A549 (cell line): ENCODE measurements around the gene IL3. TPM values are rescaled to one million over a fixed set of nuclear protein-coding genes. Genes with fewer than 3 reads are reported as not detected.

ENCODE experiments used
- ATAC-seq, 2 experiments: fragments of 200-7000 bp in 1 of 2; fragments of >200 bp in 1 of 2; cut with Nextera tagmentation in 1 of 2; cut with Tn5 transposase in 1 of 2; 3 replicates each; pipeline versions ENCODE4 v1.8.0 to v1.9.1; 2018 to 2020; ENCODE audit warnings: mild to moderate bottlenecking in 1 of 2, moderate library complexity in 1 of 2
- CTCF ChIA-PET: fragments of 300-600 bp; sonication (Branson Sonifier 250); formaldehyde crosslinking; extraction: SDS; loops from one replicate; lab custom pipeline; 2021; ENCODE audit warnings: antibody characterized with exemption, inconsistent platforms; lab: Yijun Ruan, JAX
- POLR2A ChIA-PET: fragments of 350-600 bp; formaldehyde crosslinking; extraction: SDS; loops from one replicate; lab custom pipeline; 2021; ENCODE audit warnings: antibody characterized with exemption, inconsistent platforms; lab: Yijun Ruan, JAX
- DNase-seq, 2 experiments: peaks; one replicate each; pipeline versions ENCODE4 v3.0.0 to v3.0.0-alpha.2; 2011 to 2016; ENCODE audit warnings: low read depth in 1 of 2, low spot score in 1 of 2
- FAIRE-seq: peaks from 2 replicates; lab custom pipeline; 2011; peaks lifted over from hg19 to GRCh38; lab: Jason Lieb, UNC
- H3K27ac ChIP-seq, 2 experiments: fragments of >200 bp; sonication (Bioruptor Twin); formaldehyde crosslinking; 3 replicates each; pipeline ENCODE4 v1.5.1; 2016 to 2017
- H3K4me1 ChIP-seq: fragments of >200 bp; sonication (Bioruptor Twin); formaldehyde crosslinking; 3 replicates; pipeline ENCODE4 v1.6.1; 2016
- H3K4me2 ChIP-seq: fragments of >200 bp; sonication (Bioruptor Twin); formaldehyde crosslinking; 3 replicates; pipeline ENCODE4 v1.6.1; 2016
- H3K4me3 ChIP-seq: fragments of >200 bp; sonication (Bioruptor Twin); formaldehyde crosslinking; 3 replicates; pipeline ENCODE4 v1.5.1; 2016
- H3K9me3 ChIP-seq: fragments of >200 bp; sonication (Bioruptor Twin); formaldehyde crosslinking; 3 replicates; pipeline ENCODE4 v1.6.1; 2016
- FOSL2 ChIP-seq, 2 experiments: fragments of 450-650 bp in 1 of 2; fragments of >200 bp in 1 of 2; sonication (Bioruptor Twin) in 1 of 2; formaldehyde crosslinking; IDR thresholded peaks; 2 replicates each; pipeline versions ENCODE4 v1.5.0 to v1.6.1; 2016 to 2020; ENCODE audit warnings: mild to moderate bottlenecking in 1 of 2, moderate library complexity in 1 of 2
- GATA3 ChIP-seq: IDR thresholded peaks from 2 replicates; pipeline ENCODE4 v1.6.1; 2012; ENCODE audit warnings: borderline replicate concordance
- HES2 ChIP-seq: fragments of >200 bp; sonication (Bioruptor Twin); formaldehyde crosslinking; IDR thresholded peaks from 2 replicates; pipeline ENCODE4 v1.6.1; 2016
- HOXA7 ChIP-seq: fragments of 250-450 bp; sonication (Bioruptor Pico); IDR thresholded peaks from 2 replicates; pipeline ENCODE4 v1.5.0; 2020; ENCODE audit warnings: mild to moderate bottlenecking, moderate library complexity
- KDM5A ChIP-seq: fragments of 200-600 bp; sonication (generic); IDR thresholded peaks from 2 replicates; pipeline ENCODE4 v1.6.1; 2016; ENCODE audit warnings: antibody characterized with exemption, mild to moderate bottlenecking
- MYC ChIP-seq: IDR thresholded peaks from 2 replicates; pipeline ENCODE4 v1.6.1; 2012; ENCODE audit warnings: mild to moderate bottlenecking, inconsistent platforms, low read length, improper control_type of control experiment, borderline replicate concordance
- NPAS2 ChIP-seq: fragments of 250-450 bp; sonication (Bioruptor Pico); IDR thresholded peaks from 2 replicates; pipeline ENCODE4 v1.8.0; 2022; ENCODE audit warnings: mild to moderate bottlenecking, moderate library complexity, borderline replicate concordance
- NR3C1 ChIP-seq: fragments of >200 bp; sonication (Bioruptor Twin); formaldehyde crosslinking; IDR thresholded peaks from 3 replicates; pipeline ENCODE4 v1.6.1; 2017
- PHF8 ChIP-seq: fragments of 200-600 bp; sonication (generic); IDR thresholded peaks from 2 replicates; pipeline ENCODE4 v1.6.1; 2016; ENCODE audit warnings: low read depth, mild to moderate bottlenecking, antibody characterized with exemption, moderate library complexity, borderline replicate concordance
- POLR2A ChIP-seq: IDR thresholded peaks from 2 replicates; pipeline ENCODE4 v1.6.1; 2012; ENCODE audit warnings: mild to moderate bottlenecking, low read length
- POLR2AphosphoS2 ChIP-seq: conservative IDR thresholded peaks from 2 replicates; pipeline ENCODE4 v1.6.1; 2012; ENCODE audit warnings: low read length, improper control_type of control experiment, inconsistent platforms
- RARB ChIP-seq: fragments of 250-450 bp; sonication (Bioruptor Pico); IDR thresholded peaks from 2 replicates; pipeline ENCODE4 v1.8.0; 2021; ENCODE audit warnings: mild to moderate bottlenecking, moderate library complexity
- RFX5 ChIP-seq: fragments of 450-650 bp; IDR thresholded peaks from 2 replicates; pipeline ENCODE4 v1.7.1; 2014; ENCODE audit warnings: antibody characterized with exemption, mild to moderate bottlenecking, moderate library complexity
- SREBF2 ChIP-seq: fragments of 450-650 bp; IDR thresholded peaks from 2 replicates; pipeline ENCODE4 v1.6.1; 2014; ENCODE audit warnings: mild to moderate bottlenecking, moderate library complexity
- TFCP2L1 ChIP-seq: fragments of 250-450 bp; sonication (Bioruptor Pico); IDR thresholded peaks from 2 replicates; pipeline ENCODE4 v1.5.0; 2021; ENCODE audit warnings: mild to moderate bottlenecking
- USF2 ChIP-seq: fragments of 450-650 bp; IDR thresholded peaks from 2 replicates; pipeline ENCODE4 v1.6.1; 2014; ENCODE audit warnings: antibody characterized with exemption
- WGBS: methylation state at CpG from one replicate; pipeline ENCODE4 v1.1.6; 2017; ENCODE audit errors: missing lambda C conversion rate; 5-methylcytosine and 5-hydroxymethylcytosine counted together
- polyA plus RNA-seq, 4 experiments: library from polyadenylated mRNA; depleted of rRNA in 3 of 4; stranded (reverse); fragments of >200 nt; fragmentation: RNase III in 1 of 4; extraction: RNeasy Plus Mini Kit Qiagen cat#74134 plus additional on column Dnase treatment in 1 of 4; gene quantifications; 2 replicates in 3 of 4; 3 replicates in 1 of 4; pipeline ENCODE4 v1.2.3, GENCODE V29; 2011 to 2017
- TF ChIP-seq, protein P1 (sequence below): fragments of >200 bp; sonication (Bioruptor Twin); formaldehyde crosslinking; IDR thresholded peaks from 3 replicates; pipeline ENCODE4 v1.5.1; 2016
- TF ChIP-seq, protein P2 (sequence below): fragments of >200 bp; sonication (Bioruptor Twin); formaldehyde crosslinking; IDR thresholded peaks from 3 replicates; pipeline ENCODE4 v1.6.1; 2016
- TF ChIP-seq, protein P3 (sequence below): fragments of 200-600 bp; sonication (generic); IDR thresholded peaks from 2 replicates; pipeline ENCODE4 v1.6.1; 2016; ENCODE audit warnings: antibody characterized with exemption, mild to moderate bottlenecking, moderate library complexity
- TF ChIP-seq, protein P4 (sequence below): IDR thresholded peaks from 2 replicates; pipeline ENCODE4 v1.6.1; 2012

The IL3 gene
- polyA plus RNA-seq, 2 of the 4 experiments (the other 2 are of a cell fraction): not detected

DNA sequence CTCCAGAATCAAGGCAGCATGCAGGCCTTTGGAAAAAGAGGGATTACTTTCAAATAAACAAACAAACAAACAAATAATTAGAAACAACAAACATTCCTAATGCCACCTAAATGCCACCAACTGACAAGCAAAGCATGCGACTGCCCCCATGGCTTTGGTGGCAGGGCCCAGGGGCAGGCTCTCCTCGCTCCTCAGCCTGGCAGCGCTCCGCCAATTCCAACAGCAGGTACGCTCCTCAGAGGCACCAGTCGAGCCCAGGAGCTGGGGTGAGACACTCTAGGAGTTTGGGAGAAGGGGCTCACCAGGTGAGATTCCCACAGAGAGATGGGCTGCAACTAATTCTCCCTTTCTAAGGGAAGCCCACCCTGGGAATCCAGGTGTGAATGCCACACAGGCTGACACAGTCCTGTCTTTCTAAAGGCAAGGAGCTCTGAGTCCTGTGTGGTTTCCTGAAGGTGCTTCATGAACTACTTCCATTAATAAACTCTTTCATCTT, 41.0 kb downstream of the IL3 start:
- ATAC-seq: no peak
- H3K27ac ChIP-seq: peak overlapping the region in 1 of 2 experiments; percentile 38; a peak in 1 of 6 replicates
- POLR2A ChIA-PET: no interaction called here

GRCh38 chr5:132102101-132102701, 41.7 kb downstream of the IL3 start:
- DNase-seq (no peak), FAIRE-seq (no peak), ATAC-seq (no peak)
- POLR2A ChIA-PET: no interaction called here
- CTCF ChIA-PET: interaction anchor here (1.0 to 2.8 kb wide), 8 partner anchors 9 to 170 kb away, joined by 3 to 8 read pairs (median 4); no protein-coding TSS in a partner anchor
- WGBS: 88% methylated on average over 5 of the region's 5 CpGs
- Histone ChIP-seq H3K27ac (peak overlapping the region; percentile 73 to 81; a peak in 5 of 6 replicates), H3K4me3 (no peak overlapping the region), H3K4me2 (no peak overlapping the region), H3K9me3 (no peaks in the 10 kb centered on the region), H3K4me1 (peaks cover 21% of the 10 kb centered on the region)
- TF ChIP-seq NPAS2 (CRISPR knock-in tag) (no peak), FOSL2 (IDR thresholded peaks at IDR 0.05) (no peak), FOSL2 (CRISPR knock-in tag; IDR thresholded peaks at IDR 0.05) (no peak), HOXA7 (no peak), SREBF2 (no peak), NR3C1 (no peak), POLR2A (no peak), TFCP2L1 (no peak), POLR2AphosphoS2 (no peak), USF2 (no peak), RARB (CRISPR knock-in tag) (no peak), RFX5 (no peak), PHF8 (no peak)
- TF ChIP-seq, protein P1, sequence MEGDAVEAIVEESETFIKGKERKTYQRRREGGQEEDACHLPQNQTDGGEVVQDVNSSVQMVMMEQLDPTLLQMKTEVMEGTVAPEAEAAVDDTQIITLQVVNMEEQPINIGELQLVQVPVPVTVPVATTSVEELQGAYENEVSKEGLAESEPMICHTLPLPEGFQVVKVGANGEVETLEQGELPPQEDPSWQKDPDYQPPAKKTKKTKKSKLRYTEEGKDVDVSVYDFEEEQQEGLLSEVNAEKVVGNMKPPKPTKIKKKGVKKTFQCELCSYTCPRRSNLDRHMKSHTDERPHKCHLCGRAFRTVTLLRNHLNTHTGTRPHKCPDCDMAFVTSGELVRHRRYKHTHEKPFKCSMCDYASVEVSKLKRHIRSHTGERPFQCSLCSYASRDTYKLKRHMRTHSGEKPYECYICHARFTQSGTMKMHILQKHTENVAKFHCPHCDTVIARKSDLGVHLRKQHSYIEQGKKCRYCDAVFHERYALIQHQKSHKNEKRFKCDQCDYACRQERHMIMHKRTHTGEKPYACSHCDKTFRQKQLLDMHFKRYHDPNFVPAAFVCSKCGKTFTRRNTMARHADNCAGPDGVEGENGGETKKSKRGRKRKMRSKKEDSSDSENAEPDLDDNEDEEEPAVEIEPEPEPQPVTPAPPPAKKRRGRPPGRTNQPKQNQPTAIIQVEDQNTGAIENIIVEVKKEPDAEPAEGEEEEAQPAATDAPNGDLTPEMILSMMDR: no peak
- TF ChIP-seq, protein P2, sequence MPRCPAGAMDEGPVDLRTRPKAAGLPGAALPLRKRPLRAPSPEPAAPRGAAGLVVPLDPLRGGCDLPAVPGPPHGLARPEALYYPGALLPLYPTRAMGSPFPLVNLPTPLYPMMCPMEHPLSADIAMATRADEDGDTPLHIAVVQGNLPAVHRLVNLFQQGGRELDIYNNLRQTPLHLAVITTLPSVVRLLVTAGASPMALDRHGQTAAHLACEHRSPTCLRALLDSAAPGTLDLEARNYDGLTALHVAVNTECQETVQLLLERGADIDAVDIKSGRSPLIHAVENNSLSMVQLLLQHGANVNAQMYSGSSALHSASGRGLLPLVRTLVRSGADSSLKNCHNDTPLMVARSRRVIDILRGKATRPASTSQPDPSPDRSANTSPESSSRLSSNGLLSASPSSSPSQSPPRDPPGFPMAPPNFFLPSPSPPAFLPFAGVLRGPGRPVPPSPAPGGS: no peak
- TF ChIP-seq, protein P3, sequence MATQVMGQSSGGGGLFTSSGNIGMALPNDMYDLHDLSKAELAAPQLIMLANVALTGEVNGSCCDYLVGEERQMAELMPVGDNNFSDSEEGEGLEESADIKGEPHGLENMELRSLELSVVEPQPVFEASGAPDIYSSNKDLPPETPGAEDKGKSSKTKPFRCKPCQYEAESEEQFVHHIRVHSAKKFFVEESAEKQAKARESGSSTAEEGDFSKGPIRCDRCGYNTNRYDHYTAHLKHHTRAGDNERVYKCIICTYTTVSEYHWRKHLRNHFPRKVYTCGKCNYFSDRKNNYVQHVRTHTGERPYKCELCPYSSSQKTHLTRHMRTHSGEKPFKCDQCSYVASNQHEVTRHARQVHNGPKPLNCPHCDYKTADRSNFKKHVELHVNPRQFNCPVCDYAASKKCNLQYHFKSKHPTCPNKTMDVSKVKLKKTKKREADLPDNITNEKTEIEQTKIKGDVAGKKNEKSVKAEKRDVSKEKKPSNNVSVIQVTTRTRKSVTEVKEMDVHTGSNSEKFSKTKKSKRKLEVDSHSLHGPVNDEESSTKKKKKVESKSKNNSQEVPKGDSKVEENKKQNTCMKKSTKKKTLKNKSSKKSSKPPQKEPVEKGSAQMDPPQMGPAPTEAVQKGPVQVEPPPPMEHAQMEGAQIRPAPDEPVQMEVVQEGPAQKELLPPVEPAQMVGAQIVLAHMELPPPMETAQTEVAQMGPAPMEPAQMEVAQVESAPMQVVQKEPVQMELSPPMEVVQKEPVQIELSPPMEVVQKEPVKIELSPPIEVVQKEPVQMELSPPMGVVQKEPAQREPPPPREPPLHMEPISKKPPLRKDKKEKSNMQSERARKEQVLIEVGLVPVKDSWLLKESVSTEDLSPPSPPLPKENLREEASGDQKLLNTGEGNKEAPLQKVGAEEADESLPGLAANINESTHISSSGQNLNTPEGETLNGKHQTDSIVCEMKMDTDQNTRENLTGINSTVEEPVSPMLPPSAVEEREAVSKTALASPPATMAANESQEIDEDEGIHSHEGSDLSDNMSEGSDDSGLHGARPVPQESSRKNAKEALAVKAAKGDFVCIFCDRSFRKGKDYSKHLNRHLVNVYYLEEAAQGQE: no peak
- TF ChIP-seq, protein P4, sequence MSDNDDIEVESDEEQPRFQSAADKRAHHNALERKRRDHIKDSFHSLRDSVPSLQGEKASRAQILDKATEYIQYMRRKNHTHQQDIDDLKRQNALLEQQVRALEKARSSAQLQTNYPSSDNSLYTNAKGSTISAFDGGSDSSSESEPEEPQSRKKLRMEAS: no peak

More for the DNA sequence above, 41.0 kb downstream of the IL3 start:
- FAIRE-seq (no peak), DNase-seq (no peak)
- Histone ChIP-seq H3K4me1 (peaks cover 21% of the 10 kb centered on the region), H3K4me2 (no peak overlapping the region), H3K9me3 (no peaks in the 10 kb centered on the region), H3K4me3 (no peak overlapping the region)
- TF ChIP-seq MYC (no peak), HES2 (no peak), KDM5A (no peak), GATA3 (no peak)
- TF ChIP-seq, protein P2: no peak
- WGBS: 82% methylated on average over 6 of the region's 6 CpGs
- CTCF ChIA-PET: interaction anchor here (0.6 to 1.5 kb wide), 7 partner anchors 9 to 170 kb away, joined by 3 to 7 read pairs (median 3); no protein-coding TSS in a partner anchor
